Astrocyte of the spinal cord (primary cell): Measurements from ENCODE around the gene EPHB6.

ENCODE experiments used
- DNase-seq: peaks from one replicate; pipeline ENCODE4 v3.0.0; 2011; ENCODE audit warnings: low read depth, low spot score
- H3K4me3 ChIP-seq: 2 replicates; pipeline ENCODE4 v1.5.1; 2011; ENCODE audit warnings: low read depth, mild to moderate bottlenecking, low read length, moderate library complexity
- in situ Hi-C: cut with HindIII; loops from 2 replicates; pipeline ENCODE4 v1.10.0; 2017; ENCODE audit warnings: low sequenced_read_pairs
- TF ChIP-seq, protein P1 (sequence below): IDR thresholded peaks from 2 replicates; pipeline ENCODE4 v1.5.1; 2012; ENCODE audit warnings: low read depth, mild to moderate bottlenecking, low read length, inconsistent platforms

EPHB6 gene

DNA sequence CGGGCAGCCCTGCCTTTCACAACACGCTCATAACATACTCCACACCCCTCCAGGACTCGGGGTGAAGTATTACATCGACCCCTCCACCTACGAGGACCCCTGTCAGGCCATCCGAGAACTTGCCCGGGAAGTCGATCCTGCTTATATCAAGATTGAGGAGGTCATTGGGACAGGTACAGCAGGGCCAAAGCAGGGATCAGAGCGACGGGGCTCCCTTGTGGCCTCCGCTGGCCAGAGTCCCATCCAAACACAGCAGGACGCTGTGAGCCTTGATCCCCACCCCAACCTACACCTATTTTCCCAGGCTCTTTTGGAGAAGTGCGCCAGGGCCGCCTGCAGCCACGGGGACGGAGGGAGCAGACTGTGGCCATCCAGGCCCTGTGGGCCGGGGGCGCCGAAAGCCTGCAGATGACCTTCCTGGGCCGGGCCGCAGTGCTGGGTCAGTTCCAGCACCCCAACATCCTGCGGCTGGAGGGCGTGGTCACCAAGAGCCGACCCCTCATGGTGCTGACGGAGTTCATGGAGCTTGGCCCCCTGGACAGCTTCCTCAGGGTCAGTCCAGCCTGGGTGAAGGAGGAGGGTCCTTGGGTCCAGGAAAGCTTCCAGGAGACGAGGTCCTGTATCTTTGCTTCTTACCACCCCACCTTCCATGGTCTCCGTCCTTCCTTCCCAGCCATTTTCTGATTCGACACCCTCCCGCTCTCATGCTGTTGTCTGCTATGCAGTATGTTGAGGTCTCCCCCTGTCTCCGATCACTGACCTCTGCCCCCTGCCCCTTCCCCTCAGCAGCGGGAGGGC is 13.5 kb downstream of the EPHB6 start:
- in situ Hi-C loops: no loop called here
- no peak overlapping the region for H3K4me3 ChIP-seq
- TF ChIP-seq, protein P1, sequence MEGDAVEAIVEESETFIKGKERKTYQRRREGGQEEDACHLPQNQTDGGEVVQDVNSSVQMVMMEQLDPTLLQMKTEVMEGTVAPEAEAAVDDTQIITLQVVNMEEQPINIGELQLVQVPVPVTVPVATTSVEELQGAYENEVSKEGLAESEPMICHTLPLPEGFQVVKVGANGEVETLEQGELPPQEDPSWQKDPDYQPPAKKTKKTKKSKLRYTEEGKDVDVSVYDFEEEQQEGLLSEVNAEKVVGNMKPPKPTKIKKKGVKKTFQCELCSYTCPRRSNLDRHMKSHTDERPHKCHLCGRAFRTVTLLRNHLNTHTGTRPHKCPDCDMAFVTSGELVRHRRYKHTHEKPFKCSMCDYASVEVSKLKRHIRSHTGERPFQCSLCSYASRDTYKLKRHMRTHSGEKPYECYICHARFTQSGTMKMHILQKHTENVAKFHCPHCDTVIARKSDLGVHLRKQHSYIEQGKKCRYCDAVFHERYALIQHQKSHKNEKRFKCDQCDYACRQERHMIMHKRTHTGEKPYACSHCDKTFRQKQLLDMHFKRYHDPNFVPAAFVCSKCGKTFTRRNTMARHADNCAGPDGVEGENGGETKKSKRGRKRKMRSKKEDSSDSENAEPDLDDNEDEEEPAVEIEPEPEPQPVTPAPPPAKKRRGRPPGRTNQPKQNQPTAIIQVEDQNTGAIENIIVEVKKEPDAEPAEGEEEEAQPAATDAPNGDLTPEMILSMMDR: no peak
- DNase-seq: no peak

DNA sequence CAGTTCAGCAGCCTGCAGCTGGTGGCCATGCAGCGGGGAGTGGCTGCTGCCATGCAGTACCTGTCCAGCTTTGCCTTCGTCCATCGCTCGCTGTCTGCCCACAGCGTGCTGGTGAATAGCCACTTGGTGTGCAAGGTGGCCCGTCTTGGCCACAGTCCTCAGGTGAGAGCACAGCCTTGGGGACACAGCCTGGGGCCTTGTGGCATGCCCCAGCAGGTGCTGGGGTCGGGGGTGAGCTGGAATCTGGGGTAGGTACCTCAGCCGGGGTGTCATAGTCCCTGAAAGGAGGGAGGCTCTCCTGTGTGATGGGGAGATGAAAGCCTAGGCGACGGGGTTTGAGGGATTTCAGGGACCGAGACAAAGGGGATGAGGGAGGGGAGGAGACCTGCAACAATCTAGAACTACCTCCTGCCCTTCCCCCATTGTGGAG is 14.1 kb downstream of the EPHB6 start:
- in situ Hi-C loops: no loop called here
- TF ChIP-seq, protein P1: no peak
- no peak for DNase-seq
- H3K4me3 ChIP-seq: no peak overlapping the region

DNA sequence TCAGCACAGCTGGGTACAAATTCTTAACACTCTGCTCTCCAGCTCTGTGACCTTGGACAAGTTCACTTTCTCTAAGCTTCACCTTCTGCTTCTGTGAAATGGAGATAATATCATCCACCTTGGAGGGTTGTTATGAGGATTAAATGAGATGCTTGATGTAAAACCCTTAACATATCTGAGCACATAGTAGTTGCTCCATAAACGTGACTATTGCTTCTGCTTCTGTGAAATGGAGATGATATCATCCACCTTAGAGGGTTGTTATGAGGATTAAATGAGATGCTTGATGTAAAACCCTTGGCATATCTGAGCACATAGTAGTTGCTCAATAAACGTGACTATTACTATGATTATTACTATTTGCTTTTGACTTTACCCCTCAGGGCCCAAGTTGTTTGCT is 14.6 kb downstream of the EPHB6 start:
- no peak for DNase-seq
- no peak overlapping the region for H3K4me3 ChIP-seq
- TF ChIP-seq, protein P1: no peak
- in situ Hi-C loops: no loop called here

GRCh38 chr7:142870147-142870559 is 15.3 kb downstream of the EPHB6 start:
- TF ChIP-seq, protein P1: no peak
- in situ Hi-C loops: no loop called here
- H3K4me3 ChIP-seq: no peak overlapping the region

DNA sequence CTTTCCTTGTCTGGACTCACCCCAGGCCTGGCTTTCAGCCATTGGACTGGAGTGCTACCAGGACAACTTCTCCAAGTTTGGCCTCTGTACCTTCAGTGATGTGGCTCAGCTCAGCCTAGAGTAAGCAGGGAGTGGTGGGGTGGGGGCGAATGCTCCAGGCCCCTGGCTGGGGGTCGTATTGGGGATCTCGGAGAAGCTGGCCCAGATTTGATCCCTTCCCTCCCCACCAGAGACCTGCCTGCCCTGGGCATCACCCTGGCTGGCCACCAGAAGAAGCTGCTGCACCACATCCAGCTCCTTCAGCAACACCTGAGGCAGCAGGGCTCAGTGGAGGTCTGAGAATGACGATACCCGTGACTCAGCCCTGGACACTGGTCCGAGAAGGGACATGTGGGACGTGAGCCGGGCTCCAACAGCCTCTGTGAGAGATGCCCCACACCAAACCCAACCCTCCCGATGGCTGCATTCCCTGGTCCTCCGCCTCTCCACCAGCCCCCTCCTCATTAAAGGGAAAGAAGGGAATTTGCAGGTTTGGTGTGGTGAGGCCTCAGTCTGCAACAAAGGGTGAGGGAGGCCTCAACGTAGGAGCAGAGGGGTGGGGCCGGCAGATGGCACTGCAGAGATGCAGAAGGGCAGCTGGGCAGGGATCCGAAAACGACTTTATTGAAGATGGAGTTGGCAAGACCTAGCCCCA is 15.8 kb downstream of the EPHB6 start:
- no peak for DNase-seq
- in situ Hi-C loops: no loop called here
- TF ChIP-seq, protein P1: no peak
- H3K4me3 ChIP-seq: no peak overlapping the region

More at GRCh38 chr7:142870147-142870559, 15.3 kb downstream of the EPHB6 start:
- DNase-seq: no peak

GRCh38 chr7:142871260-142872105 is 16.6 kb downstream of the EPHB6 start:
- no peak overlapping the region for H3K4me3 ChIP-seq
- TF ChIP-seq, protein P1: no peak
- DNase-seq: no peak
- in situ Hi-C loops: no loop called here
